GM19438 (cell line): Measurements from ENCODE around the gene POLR3K.
"Not testable (repeated sequence)": the region's sequence is repeated elsewhere in the genome, so short reads cannot be mapped to it uniquely, and the experiment has no call there.

ENCODE experiments used
- ATAC-seq: cut with Tn5 transposase; IDR thresholded peaks from one replicate; pipeline ENCODE4 v1.9.1; 2021; ENCODE audit warnings: low read depth; ENCODE audit not compliant: unreplicated experiment

The POLR3K gene

GRCh38 chr16:47234-47633 lies 6.2 kb downstream of the POLR3K start:
- ATAC-seq = no peak

GRCh38 chr16:46510-46909 lies 6.9 kb downstream of the POLR3K start:
- ATAC-seq = not testable (repeated sequence)

- ATAC-seq = no peak
Measured at GRCh38 chr16:45454-45853, 8.0 kb downstream of the POLR3K start.

GRCh38 chr16:44655-45054 lies 8.8 kb downstream of the POLR3K start:
- ATAC-seq = no peak

GRCh38 chr16:43294-43693 lies 10.1 kb downstream of the POLR3K start:
- ATAC-seq = no peak

- ATAC-seq = no peak
Measured at GRCh38 chr16:42691-43090, 10.7 kb downstream of the POLR3K start.

GRCh38 chr16:42069-42457 lies 11.3 kb downstream of the POLR3K start:
- no peak for ATAC-seq

- no peak for ATAC-seq
Measured at GRCh38 chr16:41439-42068, 11.9 kb downstream of the POLR3K start.

GRCh38 chr16:38941-39892 lies 14.2 kb downstream of the POLR3K start:
- peak; percentile 74 for ATAC-seq

- not testable (repeated sequence) for ATAC-seq
Measured at GRCh38 chr16:38206-38605, 15.2 kb downstream of the POLR3K start.

GRCh38 chr16:37511-37910 lies 15.9 kb downstream of the POLR3K start:
- no peak for ATAC-seq

- ATAC-seq = no peak
Measured at GRCh38 chr16:36336-36984, 16.9 kb downstream of the POLR3K start.

GRCh38 chr16:35678-36305 lies 17.6 kb downstream of the POLR3K start:
- no peak for ATAC-seq

GRCh38 chr16:35011-35677 lies 18.3 kb downstream of the POLR3K start:
- ATAC-seq = no peak

- ATAC-seq = no peak
Measured at GRCh38 chr16:34648-34987, 18.8 kb downstream of the POLR3K start.

GRCh38 chr16:33877-34647 lies 19.3 kb downstream of the POLR3K start:
- no peak for ATAC-seq

- not testable (repeated sequence) for ATAC-seq
Measured at GRCh38 chr16:33154-33876, 20.1 kb downstream of the POLR3K start.

- not testable (repeated sequence) for ATAC-seq
Measured at GRCh38 chr16:30627-31026, 22.8 kb downstream of the POLR3K start.

GRCh38 chr16:25926-26348 lies 27.5 kb downstream of the POLR3K start:
- not testable (repeated sequence) for ATAC-seq
